ENCODE data around the gene ADGRB3. TPM values are rescaled to one million over a fixed set of nuclear protein-coding genes. Genes with fewer than 3 reads are reported as not detected.
A peak's percentile ranks its signal among the peaks of the same experiment; 100 is the strongest.

The ADGRB3 gene
- total and polyA plus RNA-seq, 4 donors = 0.21 to 2.3 (median 0.48) TPM

- TF ChIP-seq CTCF (IDR thresholded peaks at IDR 0.05; ENCODE audit: low read depth, low read length, missing input control) = peak; percentile 87
- no peak for TF ChIP-seq JUND (IDR thresholded peaks at IDR 0.05)
- no peak for TF ChIP-seq YY1 (IDR thresholded peaks at IDR 0.05)
Observed at GRCh38 chr6:68967549-68968300, 332.6 kb downstream of the ADGRB3 start (continued).

GRCh38 chr6:68968301-68968649 is 333.2 kb downstream of the ADGRB3 start:
- H3K27me3 ChIP-seq (ENCODE audit: control insufficient read depth in 4 of 4, insufficient read depth in 4 of 4, low read length in 3 of 4) = no peaks in the 10 kb centered on the region
- TF ChIP-seq MAX (IDR thresholded peaks at IDR 0.05) = no peak
- no peak for TF ChIP-seq NR2F2 (IDR thresholded peaks at IDR 0.05)
- peak in 1 of 2 donors; percentile 8 for TF ChIP-seq RXRA (IDR thresholded peaks at IDR 0.05)
- no peak for TF ChIP-seq FOXA1 (IDR thresholded peaks at IDR 0.05)
- no peak for TF ChIP-seq YY1 (IDR thresholded peaks at IDR 0.05)
- TF ChIP-seq RAD21 (IDR thresholded peaks at IDR 0.05) = no peak
- no peak for TF ChIP-seq GABPA (IDR thresholded peaks at IDR 0.05 in 1 of 2, conservative IDR thresholded peaks at IDR 0.05 in 1 of 2)
- no peak for TF ChIP-seq FOXA2 (IDR thresholded peaks at IDR 0.05)
- TF ChIP-seq ATF3 (IDR thresholded peaks at IDR 0.05) = no peak
- no peak overlapping the region for H3K9ac ChIP-seq (ENCODE audit: low read depth in 1 of 2, low read length in 2 of 2)
- no peak for DNase-seq (ENCODE audit: low spot score)
- 3% methylated on average over 4 of the region's 4 CpGs for WGBS
- H3K27ac ChIP-seq (ENCODE audit: low read depth in 1 of 2, low read length in 2 of 2) = no peak overlapping the region
- H3K9me3 ChIP-seq (ENCODE audit: control insufficient read depth in 4 of 4, low read length in 3 of 4) = no peaks in the 10 kb centered on the region
- no peaks in the 10 kb centered on the region for H3K36me3 ChIP-seq (ENCODE audit: control insufficient read depth in 4 of 4, insufficient read depth in 3 of 4, low read depth in 1 of 4, low read length in 3 of 4)
- no peaks in the 10 kb centered on the region for H3K4me1 ChIP-seq (ENCODE audit: control insufficient read depth in 4 of 4, insufficient read depth in 4 of 4, low read length in 3 of 4)
- no peak overlapping the region for H3K4me3 ChIP-seq (ENCODE audit: low read depth in 1 of 3, low read length in 3 of 3)

GRCh38 chr6:68973066-68973465 is 338.0 kb downstream of the ADGRB3 start:
- no peak overlapping the region for H3K27ac ChIP-seq (ENCODE audit: low read depth in 1 of 2, low read length in 2 of 2)
- no peak for TF ChIP-seq ZBTB33 (IDR thresholded peaks at IDR 0.05)
- TF ChIP-seq CTCF (IDR thresholded peaks at IDR 0.05; ENCODE audit: low read depth, low read length, missing input control) = no peak
- no peak for TF ChIP-seq FOXA2 (IDR thresholded peaks at IDR 0.05)
- no peak for TF ChIP-seq HNF4G (IDR thresholded peaks at IDR 0.05)
- no peak for TF ChIP-seq REST (IDR thresholded peaks at IDR 0.05)
- no peak for TF ChIP-seq RXRA (IDR thresholded peaks at IDR 0.05)
- no peak for TF ChIP-seq ATF3 (IDR thresholded peaks at IDR 0.05)
- TF ChIP-seq TAF1 (conservative IDR thresholded peaks at IDR 0.05) = no peak
- TF ChIP-seq RAD21 (IDR thresholded peaks at IDR 0.05) = no peak
- no peak for TF ChIP-seq SP1 (IDR thresholded peaks at IDR 0.05)
- no peak for TF ChIP-seq JUND (IDR thresholded peaks at IDR 0.05)
- no peak for TF ChIP-seq NR2F2 (IDR thresholded peaks at IDR 0.05)
- TF ChIP-seq FOXA1 (IDR thresholded peaks at IDR 0.05) = no peak
- no peak for TF ChIP-seq EGR1 (IDR thresholded peaks at IDR 0.05; ENCODE audit: low read depth in 2 of 2)
- TF ChIP-seq GABPA (IDR thresholded peaks at IDR 0.05 in 1 of 2, conservative IDR thresholded peaks at IDR 0.05 in 1 of 2) = no peak
- no peak for TF ChIP-seq YY1 (IDR thresholded peaks at IDR 0.05)
- TF ChIP-seq MAX (IDR thresholded peaks at IDR 0.05) = no peak
- TF ChIP-seq HNF4A (conservative IDR thresholded peaks at IDR 0.05) = no peak
- no peak for DNase-seq (ENCODE audit: low spot score)

More at GRCh38 chr6:68973066-68973465, 338.0 kb downstream of the ADGRB3 start:
- H3K4me3 ChIP-seq (ENCODE audit: low read depth in 1 of 3, low read length in 3 of 3) = no peak overlapping the region
- no peak overlapping the region for H3K9ac ChIP-seq (ENCODE audit: low read depth in 1 of 2, low read length in 2 of 2)
- no peaks in the 10 kb centered on the region for H3K27me3 ChIP-seq (ENCODE audit: control insufficient read depth in 4 of 4, insufficient read depth in 4 of 4, low read length in 3 of 4)
- no peaks in the 10 kb centered on the region for H3K36me3 ChIP-seq (ENCODE audit: control insufficient read depth in 4 of 4, insufficient read depth in 3 of 4, low read depth in 1 of 4, low read length in 3 of 4)
- no peaks in the 10 kb centered on the region for H3K4me1 ChIP-seq (ENCODE audit: control insufficient read depth in 4 of 4, insufficient read depth in 4 of 4, low read length in 3 of 4)
- no peaks in the 10 kb centered on the region for H3K9me3 ChIP-seq (ENCODE audit: control insufficient read depth in 4 of 4, low read length in 3 of 4)
